Hepatocyte (in vitro differentiated cells): ENCODE results near the gene RGMB. TPM values are rescaled to one million over a fixed set of nuclear protein-coding genes. Genes with fewer than 3 reads are reported as not detected.

Experiments used
- DNase-seq: peaks from one replicate; pipeline ENCODE4 v3.0.0-alpha.2; 2016; ENCODE audit warnings: low spot score
- H2AFZ ChIP-seq: fragments of 200-600 bp; sonication (generic); 2 replicates; pipeline ENCODE4 v1.6.0; 2016; ENCODE audit warnings: antibody characterized with exemption, mild to moderate bottlenecking
- H3K27ac ChIP-seq: fragments of 200-600 bp; sonication (generic); 2 replicates; pipeline ENCODE4 v1.5.1; 2016; ENCODE audit warnings: mild to moderate bottlenecking
- H3K27me3 ChIP-seq: fragments of 200-600 bp; sonication (generic); 2 replicates; pipeline ENCODE4 v1.6.1; 2016
- H3K36me3 ChIP-seq: fragments of 200-600 bp; sonication (generic); replicated peaks from 2 replicates; pipeline ENCODE4 v1.5.1; 2016; ENCODE audit warnings: low read depth; ENCODE audit not compliant: insufficient read depth
- H3K4me1 ChIP-seq: fragments of 200-600 bp; sonication (generic); 2 replicates; pipeline ENCODE4 v1.5.1; 2016; ENCODE audit warnings: mild to moderate bottlenecking, moderate library complexity; ENCODE audit not compliant: insufficient read depth
- H3K4me2 ChIP-seq: fragments of 200-600 bp; sonication (generic); 2 replicates; pipeline ENCODE4 v1.6.0; 2016
- H3K4me3 ChIP-seq: fragments of 200-600 bp; sonication (generic); 2 replicates; pipeline ENCODE4 v1.5.1; 2016; ENCODE audit warnings: mild to moderate bottlenecking
- H3K79me2 ChIP-seq: fragments of 200-600 bp; sonication (generic); 2 replicates; pipeline ENCODE4 v1.6.0; 2017; ENCODE audit warnings: mild to moderate bottlenecking
- H3K9me2 ChIP-seq: fragments of 200-600 bp; sonication (generic); replicated peaks from 2 replicates; pipeline ENCODE4 v1.6.0; 2017; ENCODE audit warnings: mild to moderate bottlenecking; ENCODE audit not compliant: insufficient read depth
- H3K9me3 ChIP-seq: fragments of 200-600 bp; sonication (generic); 2 replicates; pipeline ENCODE4 v1.5.1; 2016; ENCODE audit warnings: low read depth, mild to moderate bottlenecking
- H4K20me1 ChIP-seq: fragments of 200-600 bp; sonication (generic); 2 replicates; pipeline ENCODE4 v1.6.0; 2016; ENCODE audit warnings: mild to moderate bottlenecking; ENCODE audit not compliant: insufficient read depth, poor library complexity, severe bottlenecking
- EZH2 ChIP-seq: fragments of 200-600 bp; sonication (generic); IDR thresholded peaks from 2 replicates; pipeline ENCODE4 v1.6.1; 2016; ENCODE audit warnings: antibody characterized with exemption, mild to moderate bottlenecking, borderline replicate concordance
- EZH2phosphoT487 ChIP-seq: fragments of 200-600 bp; sonication (generic); IDR thresholded peaks from one replicate; pipeline ENCODE4 v1.6.1; 2018; ENCODE audit warnings: antibody characterized with exemption, mild to moderate bottlenecking, low read depth, moderate library complexity; ENCODE audit not compliant: unreplicated experiment, severe bottlenecking
- WGBS: methylation state at CpG from one replicate; pipeline ENCODE4 v1.1.6; 2016; ENCODE audit warnings: low lambda C conversion rate; ENCODE audit errors: missing lambda C conversion rate; 5-methylcytosine and 5-hydroxymethylcytosine counted together
- polyA plus RNA-seq: library from polyadenylated mRNA; unstranded; fragments of >200 nt; fragmentation: Nextera tagmentation; extraction: Ambion mirVana; gene quantifications from 2 replicates; pipeline ENCODE4 v1.2.1, GENCODE V29; 2016
- total RNA-seq: library from RNA; depleted of rRNA; stranded (reverse); fragments of >200 nt; gene quantifications from 2 replicates; pipeline ENCODE4 v1.2.3, GENCODE V29; 2014
- TF ChIP-seq, protein P1 (sequence below): fragments of 200-600 bp; sonication (generic); IDR thresholded peaks from 2 replicates; pipeline ENCODE4 v1.5.1; 2016; ENCODE audit warnings: antibody characterized with exemption, mild to moderate bottlenecking; ENCODE audit not compliant: poor library complexity

Gene RGMB
- total and polyA plus RNA-seq, 2 experiments from 2014 or later = 8.4 to 11.6 TPM

DNA sequence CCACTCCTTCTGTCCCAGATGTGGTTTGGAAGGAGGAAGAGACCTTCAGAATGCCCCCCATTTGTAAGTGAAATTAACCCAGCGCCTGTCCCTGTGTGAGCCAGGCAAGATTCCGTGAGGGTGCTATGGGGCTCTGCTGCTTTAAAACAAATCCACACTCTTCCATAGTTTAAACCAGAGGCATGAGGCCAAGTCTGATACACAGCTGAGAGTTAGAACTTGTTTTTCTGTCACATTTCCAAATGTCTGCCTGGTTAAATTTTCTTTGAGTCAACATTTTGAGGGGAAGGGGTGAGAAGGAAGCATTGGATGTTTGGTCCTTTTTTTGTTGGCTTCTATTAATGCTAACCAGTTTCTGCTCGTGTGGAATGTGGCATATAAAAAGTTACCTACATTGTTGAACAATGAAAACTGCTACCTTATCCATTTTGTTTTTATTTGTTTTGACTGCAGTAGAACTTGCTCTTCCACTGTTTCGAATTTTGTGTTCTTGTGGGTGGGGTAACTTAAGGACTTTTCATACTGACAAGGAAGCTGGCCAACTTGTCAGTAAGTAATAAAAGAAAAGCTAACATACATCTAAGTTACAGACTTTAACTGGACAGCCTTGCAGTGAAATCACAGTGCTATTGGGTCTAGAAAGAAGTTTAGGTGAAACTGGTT, 12.9 kb downstream of the RGMB start:
- peaks cover 88% of the 10 kb centered on the region for H3K79me2 ChIP-seq
- DNase-seq = no peak
- H3K27me3 ChIP-seq = no peaks in the 10 kb centered on the region
- H2AFZ ChIP-seq = no peak overlapping the region
- 66% methylated on average over 4 of the region's 4 CpGs for whole genome bisulfite sequencing
- no peaks in the 10 kb centered on the region for H3K9me3 ChIP-seq
- H3K4me1 ChIP-seq = peaks cover 14% of the 10 kb centered on the region
- H3K27ac ChIP-seq = peak overlapping the region; percentile 3
- no peak overlapping the region for H3K4me3 ChIP-seq
- peaks cover 28% of the 10 kb centered on the region for H4K20me1 ChIP-seq
- no peak for TF ChIP-seq EZH2
- TF ChIP-seq, protein P1, sequence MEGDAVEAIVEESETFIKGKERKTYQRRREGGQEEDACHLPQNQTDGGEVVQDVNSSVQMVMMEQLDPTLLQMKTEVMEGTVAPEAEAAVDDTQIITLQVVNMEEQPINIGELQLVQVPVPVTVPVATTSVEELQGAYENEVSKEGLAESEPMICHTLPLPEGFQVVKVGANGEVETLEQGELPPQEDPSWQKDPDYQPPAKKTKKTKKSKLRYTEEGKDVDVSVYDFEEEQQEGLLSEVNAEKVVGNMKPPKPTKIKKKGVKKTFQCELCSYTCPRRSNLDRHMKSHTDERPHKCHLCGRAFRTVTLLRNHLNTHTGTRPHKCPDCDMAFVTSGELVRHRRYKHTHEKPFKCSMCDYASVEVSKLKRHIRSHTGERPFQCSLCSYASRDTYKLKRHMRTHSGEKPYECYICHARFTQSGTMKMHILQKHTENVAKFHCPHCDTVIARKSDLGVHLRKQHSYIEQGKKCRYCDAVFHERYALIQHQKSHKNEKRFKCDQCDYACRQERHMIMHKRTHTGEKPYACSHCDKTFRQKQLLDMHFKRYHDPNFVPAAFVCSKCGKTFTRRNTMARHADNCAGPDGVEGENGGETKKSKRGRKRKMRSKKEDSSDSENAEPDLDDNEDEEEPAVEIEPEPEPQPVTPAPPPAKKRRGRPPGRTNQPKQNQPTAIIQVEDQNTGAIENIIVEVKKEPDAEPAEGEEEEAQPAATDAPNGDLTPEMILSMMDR = no peak
- H3K4me2 ChIP-seq = peak overlapping the region; percentile 22
- no peaks in the 10 kb centered on the region for H3K36me3 ChIP-seq
- no peaks in the 10 kb centered on the region for H3K9me2 ChIP-seq

DNA sequence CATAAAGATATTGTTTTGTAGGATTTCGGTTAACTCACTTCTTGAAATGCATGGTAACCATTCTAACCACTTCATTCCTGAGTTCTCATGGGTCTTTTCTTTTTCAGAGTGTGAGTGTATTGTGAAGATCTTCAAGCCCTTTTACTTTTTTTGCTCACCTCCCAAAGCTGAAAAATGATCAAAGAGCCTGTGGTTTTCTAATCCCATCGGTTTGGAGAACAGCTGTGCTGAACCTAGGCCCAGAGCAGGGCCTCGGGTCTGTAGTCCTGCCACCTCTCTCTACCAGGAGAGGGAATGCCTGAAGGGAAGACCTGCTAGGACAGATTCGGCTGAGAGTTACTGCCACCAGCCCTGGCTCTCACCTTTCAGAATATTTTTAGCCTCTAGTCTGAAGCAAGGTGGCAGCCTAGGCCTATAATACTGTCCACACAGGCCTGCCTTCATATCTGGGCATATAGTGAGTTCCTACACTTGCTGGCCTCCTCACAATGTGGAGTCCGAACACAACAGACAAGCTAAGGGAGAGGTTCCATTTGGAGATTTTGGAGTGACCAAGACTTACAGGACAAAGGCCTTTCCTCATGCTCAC, 13.8 kb downstream of the RGMB start:
- H4K20me1 ChIP-seq = peaks cover 25% of the 10 kb centered on the region
- H3K9me3 ChIP-seq = no peaks in the 10 kb centered on the region
- no peak for DNase-seq
- peaks cover 14% of the 10 kb centered on the region for H3K4me1 ChIP-seq
- no peak overlapping the region for H2AFZ ChIP-seq
- no peak overlapping the region for H3K4me2 ChIP-seq
- no peak overlapping the region for H3K27ac ChIP-seq
- H3K4me3 ChIP-seq = no peak overlapping the region
- no peaks in the 10 kb centered on the region for H3K9me2 ChIP-seq
- no peaks in the 10 kb centered on the region for H3K27me3 ChIP-seq
- peaks cover 87% of the 10 kb centered on the region for H3K79me2 ChIP-seq
- 91% methylated on average over 5 of the region's 5 CpGs for WGBS
- TF ChIP-seq EZH2 (no peak), EZH2phosphoT487 (no peak)
- TF ChIP-seq, protein P1 = no peak
- H3K36me3 ChIP-seq = no peaks in the 10 kb centered on the region

DNA sequence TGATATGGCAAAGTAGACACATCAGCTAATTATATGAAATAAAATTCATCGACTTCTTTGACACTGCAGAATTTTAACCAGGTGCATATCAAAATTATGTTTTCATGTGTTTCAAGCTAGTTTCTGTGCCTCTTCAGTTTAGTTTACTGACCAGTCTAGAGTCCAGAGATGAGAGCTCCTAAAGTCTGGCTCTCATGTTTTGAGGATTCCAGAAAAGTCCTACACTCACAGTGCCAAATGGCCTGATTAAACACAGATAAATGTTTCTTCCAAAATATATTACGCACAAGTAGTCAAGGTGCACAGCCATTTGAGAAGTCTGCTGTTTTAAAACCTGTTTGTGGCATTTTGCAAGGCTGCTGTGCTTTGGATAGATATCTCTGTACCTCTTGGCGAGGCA, 15.6 kb downstream of the RGMB start:
- no peak for DNase-seq
- Histone ChIP-seq H3K36me3 (no peaks in the 10 kb centered on the region), H3K9me3 (no peaks in the 10 kb centered on the region), H3K79me2 (peaks cover 72% of the 10 kb centered on the region), H3K27me3 (no peaks in the 10 kb centered on the region), H3K27ac (no peak overlapping the region), H3K4me1 (peaks cover 14% of the 10 kb centered on the region), H4K20me1 (peaks cover 17% of the 10 kb centered on the region), H3K4me3 (no peak overlapping the region), H3K9me2 (no peaks in the 10 kb centered on the region), H3K4me2 (no peak overlapping the region), H2AFZ (no peak overlapping the region)
- TF ChIP-seq, protein P1 = no peak
- TF ChIP-seq EZH2phosphoT487 (no peak), EZH2 (no peak)
- WGBS = 94% methylated on average over 3 of the region's 3 CpGs
